ENCODE measurements around the gene RHOT2. TPM values are rescaled to one million over a fixed set of nuclear protein-coding genes. Genes with fewer than 3 reads are reported as not detected.

RHOT2 gene
- total and polyA plus RNA-seq, 10 of the 15 experiments (the other 5 are each of a cell fraction or from before 2014, with no cell fraction given) = 3.7 to 174 (median 69.8) TPM

DNA sequence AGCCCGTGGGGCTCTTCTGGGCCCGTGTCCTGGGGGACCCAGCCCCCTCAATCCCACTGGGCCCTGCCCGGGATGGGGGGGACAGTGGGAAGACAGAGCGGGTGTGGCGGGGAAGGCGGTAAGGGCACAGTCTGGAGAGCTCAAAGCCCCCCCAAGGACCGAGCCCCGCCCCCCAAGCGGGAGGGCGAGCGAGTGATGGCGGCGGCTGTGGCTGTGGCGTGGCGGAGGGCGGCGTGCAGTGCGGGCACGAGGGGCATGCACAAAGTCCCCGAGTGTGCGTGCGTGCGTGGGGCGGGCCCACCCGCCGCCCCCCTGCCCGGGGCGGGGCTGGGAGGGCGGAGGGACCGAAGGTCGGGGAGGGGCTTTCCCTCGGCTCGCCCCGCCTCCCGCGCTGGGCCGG lies 25.8 kb downstream of the RHOT2 start:
- Histone ChIP-seq H3K79me2 (ENCODE audit: control insufficient read depth, insufficient read depth, low read length) (peaks cover 9% of the 10 kb centered on the region), H4K20me1 (ENCODE audit: control insufficient read depth, insufficient read depth) (no peaks in the 10 kb centered on the region), H3K36me3 (ENCODE audit: control insufficient read depth in 2 of 2, insufficient read depth in 2 of 2, low read length in 1 of 2) (no peaks in the 10 kb centered on the region), H3K27ac (ENCODE audit: control insufficient read depth, insufficient read depth) (no peak overlapping the region), H3K9ac (ENCODE audit: control insufficient read depth, insufficient read depth, low read length) (no peak overlapping the region), H3K4me3 (no peak overlapping the region), H2AFZ (ENCODE audit: control insufficient read depth, low read depth, low read length) (no peak overlapping the region), H3K9me3 (replicated peaks; ENCODE audit: control insufficient read depth, insufficient read depth, low read length) (no peaks in the 10 kb centered on the region; the same call in 2 of the 3 replicates), H3K27me3 (replicated peaks in 1 of 2; ENCODE audit: control insufficient read depth in 2 of 2, insufficient read depth in 2 of 2, low read length in 1 of 2) (peaks cover 2 to 6% of the 10 kb centered on the region in 2 experiments; a peak in 3 of 4 replicates), H3K4me1 (ENCODE audit: control insufficient read depth, insufficient read depth, low read length) (peaks cover 12% of the 10 kb centered on the region), H3K4me2 (ENCODE audit: control insufficient read depth, insufficient read depth) (no peak overlapping the region; the same call in 1 of the 2 replicates)
- DNase-seq (ENCODE audit: low read depth, low spot score) (no peak), ATAC-seq (no peak), FAIRE-seq (no peak)
- 5% methylated on average over 18 of the region's 37 CpGs for WGBS (ENCODE audit: insufficient coverage, insufficient replicate concordance, low lambda C conversion rate, missing lambda C conversion rate)
- POLR2A ChIA-PET = interaction anchor here (0.6 to 2.0 kb wide), 2 partner anchors 22 to 194 kb away, joined by 4 to 7 read pairs; partner anchors contain the start of gene METRN
- BruUV-seq (replicated peaks) = no TSS peak
- SMC1A ChIA-PET (ENCODE audit: uncharacterized antibody, unreplicated experiment) = no interaction called here
- peak in 1 of 2 experiments; percentile 86; a peak in 2 of 4 replicates for TF ChIP-seq BHLHE40 (IDR thresholded peaks at IDR 0.05; ENCODE audit: borderline replicate concordance in 1 of 2, low read depth in 2 of 2, low read length in 1 of 2)
- TF ChIP-seq SP1 (IDR thresholded peaks at IDR 0.05; ENCODE audit: low read depth, low read length) = no peak
- RAD21 ChIA-PET (ENCODE audit: unreplicated experiment) = no interaction called here
- intact Hi-C loops (cut with micrococcal nuclease; ENCODE audit: unreplicated experiment) = no loop called here
- CTCF ChIA-PET = no interaction called here
- in situ Hi-C loops (cut with MboI) = no loop called here

- H3K9ac ChIP-seq (ENCODE audit: control insufficient read depth, insufficient read depth, low read length) = no peak overlapping the region
- H3K27me3 ChIP-seq (replicated peaks in 1 of 2; ENCODE audit: control insufficient read depth in 2 of 2, insufficient read depth in 2 of 2, low read length in 1 of 2) = peaks cover 2 to 6% of the 10 kb centered on the region in 2 experiments; a peak in 3 of 4 replicates
- ATAC-seq (peak; percentile 6; the same call in 1 of the 3 replicates), DNase-seq (ENCODE audit: low read depth, low spot score) (no peak), FAIRE-seq (no peak)
- H3K79me2 ChIP-seq (ENCODE audit: control insufficient read depth, insufficient read depth, low read length) = peaks cover 8% of the 10 kb centered on the region
- no peaks in the 10 kb centered on the region for H3K36me3 ChIP-seq (ENCODE audit: control insufficient read depth in 2 of 2, insufficient read depth in 2 of 2, low read length in 1 of 2)
- no peak overlapping the region for H3K4me3 ChIP-seq
- SMC1A ChIA-PET (ENCODE audit: uncharacterized antibody, unreplicated experiment) = no interaction called here
- no peaks in the 10 kb centered on the region for H4K20me1 ChIP-seq (ENCODE audit: control insufficient read depth, insufficient read depth)
- 30% methylated on average over 53 of the region's 64 CpGs for WGBS (ENCODE audit: insufficient coverage, insufficient replicate concordance, low lambda C conversion rate, missing lambda C conversion rate)
- RAD21 ChIA-PET (ENCODE audit: unreplicated experiment) = no interaction called here
- peak overlapping the region; percentile 89 for H3K4me2 ChIP-seq (ENCODE audit: control insufficient read depth, insufficient read depth)
- no peak for TF ChIP-seq RFX5 (IDR thresholded peaks at IDR 0.05; ENCODE audit: low read depth, low read length)
- peak; percentile 24; the same call in 1 of the 2 replicates for TF ChIP-seq NR2C1 (IDR thresholded peaks at IDR 0.05)
- no peak for TF ChIP-seq KLF5 (IDR thresholded peaks at IDR 0.05; ENCODE audit: partially characterized antibody)
- peak; percentile 50 for TF ChIP-seq SUZ12 (IDR thresholded peaks at IDR 0.05; ENCODE audit: unreplicated experiment)
- peak; percentile 74 for TF ChIP-seq NR2F1 (conservative IDR thresholded peaks at IDR 0.05)
- peak; percentile 59; the same call in 1 of the 2 replicates for TF ChIP-seq DPF2 (IDR thresholded peaks at IDR 0.05)
- peaks cover 10% of the 10 kb centered on the region for H3K4me1 ChIP-seq (ENCODE audit: control insufficient read depth, insufficient read depth, low read length)
- H2AFZ ChIP-seq (ENCODE audit: control insufficient read depth, low read depth, low read length) = no peak overlapping the region
- no TSS peak for BruUV-seq (replicated peaks)
- POLR2A ChIA-PET = interaction anchor here (0.7 to 2.0 kb wide), 3 partner anchors 21 to 42 kb away, joined by 3 to 7 read pairs (median 4); partner anchors contain the start of genes HAGHL and METRN
- intact Hi-C loops (cut with micrococcal nuclease; ENCODE audit: unreplicated experiment) (no loop called here), in situ Hi-C loops (cut with MboI) (no loop called here)
- CTCF ChIA-PET = no interaction called here
- H3K27ac ChIP-seq (ENCODE audit: control insufficient read depth, insufficient read depth) = no peak overlapping the region
- H3K9me3 ChIP-seq (replicated peaks; ENCODE audit: control insufficient read depth, insufficient read depth, low read length) = no peaks in the 10 kb centered on the region; the same call in 2 of the 3 replicates
These were observed 26.4 kb downstream of the RHOT2 start for GRCh38 chr16:694187-694862.

Measured in GM12878 (cell line).